ENCODE data around the gene RALGAPB.

DNA sequence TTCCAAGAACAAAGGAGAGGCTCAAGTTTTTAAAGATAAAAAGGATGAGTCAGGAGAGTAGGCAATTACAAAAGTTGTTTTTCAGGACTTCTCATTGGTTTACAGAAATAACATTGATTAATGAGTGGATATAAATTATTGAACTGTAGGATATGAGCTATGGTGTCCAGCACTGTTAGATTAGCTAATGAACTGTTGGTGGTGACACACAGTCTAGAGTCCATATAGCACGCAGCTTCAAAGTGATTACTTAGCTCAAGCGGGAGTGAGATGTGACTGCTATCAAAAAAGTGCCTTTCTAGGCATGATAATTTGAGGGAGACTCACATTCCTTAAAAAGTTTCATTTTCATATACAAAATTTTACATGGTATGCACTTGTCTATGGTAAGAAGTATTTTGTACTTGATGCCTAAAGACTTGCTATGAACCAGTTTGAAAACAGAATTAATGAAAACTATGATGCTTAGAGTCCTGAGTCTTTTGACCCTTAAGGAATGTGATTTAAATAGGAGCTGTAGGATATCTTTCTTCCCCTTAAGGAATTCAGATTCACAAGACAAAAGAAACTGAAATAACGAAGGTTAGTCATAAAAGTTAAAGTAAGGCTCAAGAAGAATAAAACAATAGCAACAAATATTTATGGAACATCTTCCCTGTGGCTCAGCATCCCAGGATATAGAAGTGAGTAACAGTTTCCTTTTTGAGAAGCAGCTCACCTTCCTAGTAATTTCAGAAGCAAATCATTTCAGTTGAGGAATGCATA, 86.1 kb downstream of the RALGAPB start:
- TF ChIP-seq PLRG1 (conservative IDR thresholded peaks at IDR 0.05) (no peak), TAF1 (CRISPR knock-in tag; IDR thresholded peaks at IDR 0.05) (no peak), ZNF431 (CRISPR knock-in tag; IDR thresholded peaks at IDR 0.05; ENCODE audit: borderline replicate concordance, low read depth) (no peak), CENPX (CRISPR knock-in tag; IDR thresholded peaks at IDR 0.05) (no peak), PCBP1 (IDR thresholded peaks at IDR 0.05; ENCODE audit: borderline replicate concordance, low read depth, low read length) (no peak), JARID2 (CRISPR knock-in tag; IDR thresholded peaks at IDR 0.05; ENCODE audit: insufficient replicate concordance) (no peak)
- TF ChIP-seq, protein P1, sequence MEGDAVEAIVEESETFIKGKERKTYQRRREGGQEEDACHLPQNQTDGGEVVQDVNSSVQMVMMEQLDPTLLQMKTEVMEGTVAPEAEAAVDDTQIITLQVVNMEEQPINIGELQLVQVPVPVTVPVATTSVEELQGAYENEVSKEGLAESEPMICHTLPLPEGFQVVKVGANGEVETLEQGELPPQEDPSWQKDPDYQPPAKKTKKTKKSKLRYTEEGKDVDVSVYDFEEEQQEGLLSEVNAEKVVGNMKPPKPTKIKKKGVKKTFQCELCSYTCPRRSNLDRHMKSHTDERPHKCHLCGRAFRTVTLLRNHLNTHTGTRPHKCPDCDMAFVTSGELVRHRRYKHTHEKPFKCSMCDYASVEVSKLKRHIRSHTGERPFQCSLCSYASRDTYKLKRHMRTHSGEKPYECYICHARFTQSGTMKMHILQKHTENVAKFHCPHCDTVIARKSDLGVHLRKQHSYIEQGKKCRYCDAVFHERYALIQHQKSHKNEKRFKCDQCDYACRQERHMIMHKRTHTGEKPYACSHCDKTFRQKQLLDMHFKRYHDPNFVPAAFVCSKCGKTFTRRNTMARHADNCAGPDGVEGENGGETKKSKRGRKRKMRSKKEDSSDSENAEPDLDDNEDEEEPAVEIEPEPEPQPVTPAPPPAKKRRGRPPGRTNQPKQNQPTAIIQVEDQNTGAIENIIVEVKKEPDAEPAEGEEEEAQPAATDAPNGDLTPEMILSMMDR (CRISPR knock-in tag; IDR thresholded peaks at IDR 0.05): no peak
